ENCODE results near the gene PRR11.
"Not testable (repeated sequence)": the region's sequence is repeated elsewhere in the genome, so short reads cannot be mapped to it uniquely, and the experiment has no call there.

The PRR11 gene

GRCh38 chr17:59152925-59153324 is 2.6 kb upstream of the PRR11 start:
- no peak for DNase-seq

GRCh38 chr17:59154292-59154720 is 1.2 kb upstream of the PRR11 start:
- DNase-seq: peak in 4 of 14 donors; percentile 35 to 83 (median 58)

- DNase-seq: peak in 13 of 14 donors; percentile 87 to 100 (median 98)
Measured at GRCh38 chr17:59154721-59155438, 666 bp upstream of the PRR11 start, which contains the start of gene SKA2. SKA2 (minus strand) TSS chr17:59155186; CDS start chr17:59155163, 23 bp downstream.

GRCh38 chr17:59160157-59161025 is 4.8 kb downstream of the PRR11 start:
- DNase-seq: no peak

GRCh38 chr17:59161477-59161876 is 5.9 kb downstream of the PRR11 start:
- DNase-seq: no peak

GRCh38 chr17:59165933-59166342 is 10.4 kb downstream of the PRR11 start:
- DNase-seq: peak in 12 of 14 donors; percentile 5 to 64 (median 39)

- DNase-seq: no peak
Measured at GRCh38 chr17:59167571-59168001, 12.0 kb downstream of the PRR11 start.

GRCh38 chr17:59172436-59173004 is 17.0 kb downstream of the PRR11 start:
- no peak for DNase-seq

GRCh38 chr17:59174671-59175070 is 19.1 kb downstream of the PRR11 start:
- DNase-seq: no peak

- no peak for DNase-seq
Measured at GRCh38 chr17:59175076-59175475, 19.5 kb downstream of the PRR11 start.

GRCh38 chr17:59178266-59178985 is 22.9 kb downstream of the PRR11 start:
- DNase-seq: no peak

- DNase-seq: not testable (repeated sequence)
Measured at GRCh38 chr17:59179601-59180000, 24.1 kb downstream of the PRR11 start.

GRCh38 chr17:59180626-59181025 is 25.1 kb downstream of the PRR11 start:
- no peak for DNase-seq

GRCh38 chr17:59181481-59181880 is 25.9 kb downstream of the PRR11 start:
- DNase-seq: no peak

- DNase-seq: no peak
Measured at GRCh38 chr17:59185997-59186396, 30.5 kb downstream of the PRR11 start.

- DNase-seq: no peak
Measured at GRCh38 chr17:59186850-59187249, 31.3 kb downstream of the PRR11 start.

- DNase-seq: no peak
Measured at GRCh38 chr17:59190806-59191205, 35.3 kb downstream of the PRR11 start.

- no peak for DNase-seq
Measured at GRCh38 chr17:59193336-59193862, 37.9 kb downstream of the PRR11 start.

- DNase-seq: no peak
Measured at GRCh38 chr17:59199398-59199797, 43.9 kb downstream of the PRR11 start.

- no peak for DNase-seq
Measured at GRCh38 chr17:59202320-59202719, 46.8 kb downstream of the PRR11 start.

- DNase-seq: no peak
Measured at GRCh38 chr17:59219370-59219769, 63.8 kb downstream of the PRR11 start.

GRCh38 chr17:59219992-59220327 is 64.4 kb downstream of the PRR11 start:
- DNase-seq: no peak
